K562 (cell line): ENCODE results near the gene MFAP2. TPM values are rescaled to one million over a fixed set of nuclear protein-coding genes. Genes with fewer than 3 reads are reported as not detected.

ENCODE experiments used
- CCNT2 ChIP-seq: IDR thresholded peaks from 2 replicates; pipeline ENCODE4 v1.6.1; 2011; ENCODE audit warnings: borderline replicate concordance, low read depth, mild to moderate bottlenecking, moderate library complexity, mixed read lengths, low read length; ENCODE audit not compliant: insufficient read length; ENCODE audit errors: extremely low read depth
- CLOCK ChIP-seq: fragments of 250-450 bp; sonication (Bioruptor Pico); IDR thresholded peaks from 2 replicates; pipeline ENCODE4 v1.4.0; 2020; ENCODE audit warnings: mild to moderate bottlenecking, moderate library complexity, borderline replicate concordance
- GABPA ChIP-seq: fragments of 200-800 bp; sonication (Bioruptor generic); conservative IDR thresholded peaks from 2 replicates; pipeline ENCODE4 v1.6.1; 2016; ENCODE audit warnings: low read depth, missing genetic modification characterization, missing compliant biosample characterization
- HMGXB4 ChIP-seq: sonication (generic); formaldehyde crosslinking; IDR thresholded peaks from 2 replicates; pipeline ENCODE4 v1.8.1; 2023; ENCODE audit warnings: mild to moderate bottlenecking, missing genetic modification reagents
- SIX5 ChIP-seq, 2 experiments: IDR thresholded peaks; 2 replicates each; pipeline ENCODE4 v1.6.1; 2011; ENCODE audit warnings: low read length in 2 of 2, borderline replicate concordance in 1 of 2, low read depth in 1 of 2, mild to moderate bottlenecking in 1 of 2, moderate library complexity in 1 of 2; ENCODE audit not compliant: insufficient read depth in 1 of 2
- SMARCA4 ChIP-seq: fragments of 450-650 bp; IDR thresholded peaks from 2 replicates; pipeline ENCODE4 v1.6.1; 2016
- TEAD1 ChIP-seq, 2 experiments: fragments of 450-650 bp in 1 of 2; sonication (generic) in 1 of 2; formaldehyde crosslinking; IDR thresholded peaks; 2 replicates each; pipeline versions ENCODE4 v1.4.0 to v1.8.0; 2020 to 2022; ENCODE audit warnings: mild to moderate bottlenecking in 2 of 2, missing genetic modification reagents in 1 of 2
- ZNF609 ChIP-seq: sonication (generic); formaldehyde crosslinking; IDR thresholded peaks from 2 replicates; pipeline ENCODE4 v1.8.1; 2023; ENCODE audit warnings: missing genetic modification reagents, mild to moderate bottlenecking, borderline replicate concordance
- polyA plus RNA-seq, 8 experiments: library from polyadenylated mRNA; depleted of rRNA in 4 of 8; stranded (reverse) in 5 of 8; unstranded in 3 of 8; fragments of >200 nt; fragmentation: Nextera tagmentation in 2 of 8; fragmentation: Illumina TruSeq in 1 of 8; extraction: Ambion mirVana in 2 of 8; extraction: Trizol in 1 of 8; gene quantifications; 2 replicates each; pipeline versions ENCODE4 v1.2.1 to v1.2.3, GENCODE V29; 2011 to 2014; ENCODE audit warnings: inconsistent platforms in 1 of 8, missing spikeins in 1 of 8
- total RNA-seq, 7 experiments: library from RNA; depleted of rRNA in 6 of 7; stranded (reverse); fragments of >200 nt in 6 of 7; fragmentation: Illumina TruSeq in 2 of 7; extraction: Trizol in 2 of 7; gene quantifications; 2 replicates each; pipeline versions ENCODE4 v1.2.1 to v1.2.3, GENCODE V29; 2011 to 2021; ENCODE audit warnings: low replicate concordance in 1 of 7
- TF ChIP-seq, protein P1 (sequence below): fragments of 200-400 bp; formaldehyde crosslinking; IDR thresholded peaks from 2 replicates; pipeline ENCODE4 v1.6.1; 2017; ENCODE audit warnings: mild to moderate bottlenecking, low read depth, low read length, moderate library complexity
- TF ChIP-seq, protein P2 (sequence below), 2 experiments: IDR thresholded peaks; 2 replicates each; pipeline ENCODE4 v1.6.1; 2012; ENCODE audit warnings: improper control_type of control experiment in 2 of 2, low read depth in 2 of 2, low read length in 2 of 2, borderline replicate concordance in 1 of 2

Gene MFAP2
- total and polyA plus RNA-seq, 9 of the 15 experiments (the other 6 are each of a cell fraction or from before 2014, with no cell fraction given), result not detected

GRCh38 chr1:17013491-17014320 is 33.3 kb upstream of the MFAP2 start (continued):
- TF ChIP-seq, protein P1, sequence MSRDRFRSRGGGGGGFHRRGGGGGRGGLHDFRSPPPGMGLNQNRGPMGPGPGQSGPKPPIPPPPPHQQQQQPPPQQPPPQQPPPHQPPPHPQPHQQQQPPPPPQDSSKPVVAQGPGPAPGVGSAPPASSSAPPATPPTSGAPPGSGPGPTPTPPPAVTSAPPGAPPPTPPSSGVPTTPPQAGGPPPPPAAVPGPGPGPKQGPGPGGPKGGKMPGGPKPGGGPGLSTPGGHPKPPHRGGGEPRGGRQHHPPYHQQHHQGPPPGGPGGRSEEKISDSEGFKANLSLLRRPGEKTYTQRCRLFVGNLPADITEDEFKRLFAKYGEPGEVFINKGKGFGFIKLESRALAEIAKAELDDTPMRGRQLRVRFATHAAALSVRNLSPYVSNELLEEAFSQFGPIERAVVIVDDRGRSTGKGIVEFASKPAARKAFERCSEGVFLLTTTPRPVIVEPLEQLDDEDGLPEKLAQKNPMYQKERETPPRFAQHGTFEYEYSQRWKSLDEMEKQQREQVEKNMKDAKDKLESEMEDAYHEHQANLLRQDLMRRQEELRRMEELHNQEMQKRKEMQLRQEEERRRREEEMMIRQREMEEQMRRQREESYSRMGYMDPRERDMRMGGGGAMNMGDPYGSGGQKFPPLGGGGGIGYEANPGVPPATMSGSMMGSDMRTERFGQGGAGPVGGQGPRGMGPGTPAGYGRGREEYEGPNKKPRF, result no peak
- TF ChIP-seq HMGXB4 (CRISPR knock-in tag) (no peak), TEAD1 (CRISPR knock-in tag; IDR thresholded peaks at IDR 0.05) (no peak), SIX5 (IDR thresholded peaks at IDR 0.05; ENCODE audit: borderline replicate concordance in 1 of 2, insufficient read depth in 1 of 2, low read depth in 1 of 2, low read length in 2 of 2) (no peak), CCNT2 (no peak), CLOCK (CRISPR knock-in tag) (no peak), ZNF609 (CRISPR knock-in tag) (peak; percentile 94; the same call in 1 of the 2 replicates), GABPA (tag) (peak; percentile 39; the same call in 1 of the 2 replicates), SMARCA4 (no peak)
- TF ChIP-seq, protein P2, sequence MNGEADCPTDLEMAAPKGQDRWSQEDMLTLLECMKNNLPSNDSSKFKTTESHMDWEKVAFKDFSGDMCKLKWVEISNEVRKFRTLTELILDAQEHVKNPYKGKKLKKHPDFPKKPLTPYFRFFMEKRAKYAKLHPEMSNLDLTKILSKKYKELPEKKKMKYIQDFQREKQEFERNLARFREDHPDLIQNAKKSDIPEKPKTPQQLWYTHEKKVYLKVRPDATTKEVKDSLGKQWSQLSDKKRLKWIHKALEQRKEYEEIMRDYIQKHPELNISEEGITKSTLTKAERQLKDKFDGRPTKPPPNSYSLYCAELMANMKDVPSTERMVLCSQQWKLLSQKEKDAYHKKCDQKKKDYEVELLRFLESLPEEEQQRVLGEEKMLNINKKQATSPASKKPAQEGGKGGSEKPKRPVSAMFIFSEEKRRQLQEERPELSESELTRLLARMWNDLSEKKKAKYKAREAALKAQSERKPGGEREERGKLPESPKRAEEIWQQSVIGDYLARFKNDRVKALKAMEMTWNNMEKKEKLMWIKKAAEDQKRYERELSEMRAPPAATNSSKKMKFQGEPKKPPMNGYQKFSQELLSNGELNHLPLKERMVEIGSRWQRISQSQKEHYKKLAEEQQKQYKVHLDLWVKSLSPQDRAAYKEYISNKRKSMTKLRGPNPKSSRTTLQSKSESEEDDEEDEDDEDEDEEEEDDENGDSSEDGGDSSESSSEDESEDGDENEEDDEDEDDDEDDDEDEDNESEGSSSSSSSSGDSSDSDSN (IDR thresholded peaks at IDR 0.05; ENCODE audit: borderline replicate concordance in 1 of 2, low read depth in 2 of 2, low read length in 2 of 2), result peak; percentile 64 to 90; a peak in 2 of 4 replicates
